G401.6 (cell line): ENCODE measurements around the gene IFNB1.

Experiments used
- FAIRE-seq: peaks from 2 replicates; lab custom pipeline; 2012; peaks lifted over from hg19 to GRCh38; lab: Jason Lieb, UNC

Gene IFNB1

DNA sequence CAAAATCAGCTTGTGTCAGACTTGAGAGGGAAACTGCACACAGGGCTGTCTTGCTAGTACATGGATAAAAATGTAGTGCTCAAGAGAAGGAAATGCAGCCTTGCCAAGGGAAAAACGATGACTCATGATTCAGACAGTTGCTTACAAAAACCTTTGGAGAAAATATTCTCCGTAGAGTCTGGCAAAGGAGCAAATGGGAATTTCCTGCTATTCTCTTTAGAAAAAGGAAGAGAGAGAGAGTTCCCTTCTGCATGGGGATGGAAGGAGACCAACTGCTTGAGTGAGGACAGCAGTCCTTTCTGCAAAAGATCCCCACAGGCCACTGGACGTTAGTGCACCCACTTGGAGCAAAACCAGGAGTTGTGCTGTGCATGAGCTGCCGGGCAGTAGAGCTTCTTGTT lies 7.6 kb downstream of the IFNB1 start:
- FAIRE-seq = no peak

DNA sequence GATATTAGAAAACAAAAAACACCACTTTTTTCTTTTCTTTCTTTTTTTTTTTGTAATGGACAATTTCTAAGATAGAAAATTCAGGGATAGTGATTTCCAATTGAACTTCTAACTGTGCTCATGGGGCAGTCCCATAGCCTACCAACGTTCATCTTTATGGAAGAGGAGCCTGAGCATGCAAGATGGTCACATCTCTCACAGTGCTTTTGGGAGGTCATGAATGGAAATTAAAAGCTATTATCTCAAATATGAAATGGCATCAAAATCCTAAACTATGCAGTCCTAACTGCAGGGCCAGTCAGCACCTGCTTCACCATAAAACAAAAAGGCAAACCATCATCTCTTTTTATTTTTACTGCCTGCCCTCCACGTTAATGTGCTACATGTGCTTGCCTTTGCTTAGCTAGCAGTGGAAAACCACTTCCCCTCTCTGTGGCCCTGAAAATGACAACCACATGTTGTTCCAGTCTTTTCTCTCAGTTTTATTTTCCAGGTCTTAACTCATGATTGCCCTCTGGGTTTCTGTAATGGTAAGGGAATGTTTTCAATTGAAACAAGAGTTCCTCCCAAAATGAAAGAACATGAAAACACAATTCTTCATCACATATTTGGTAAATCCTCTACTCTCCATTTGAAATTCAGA lies 16.7 kb downstream of the IFNB1 start:
- FAIRE-seq = no peak

DNA sequence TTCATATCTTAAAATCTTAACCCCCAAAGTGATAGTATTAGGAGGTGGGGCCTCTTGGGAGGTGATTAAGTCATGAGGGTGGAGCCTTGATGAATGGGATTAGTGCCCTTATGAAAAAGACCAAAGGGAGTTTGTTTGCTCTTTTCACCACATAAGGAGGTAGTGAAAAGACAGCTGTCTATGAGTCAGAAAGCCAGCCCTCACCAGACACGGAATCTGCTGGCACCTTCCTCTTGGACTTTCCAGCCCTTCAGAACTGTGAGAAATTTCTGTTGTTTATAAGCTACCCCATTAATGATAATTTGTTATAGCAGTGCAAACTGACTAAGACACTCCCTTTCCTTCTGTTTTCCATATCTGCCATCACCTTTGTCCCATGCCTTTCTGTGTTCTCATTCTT lies 20.8 kb downstream of the IFNB1 start:
- no peak for FAIRE-seq

DNA sequence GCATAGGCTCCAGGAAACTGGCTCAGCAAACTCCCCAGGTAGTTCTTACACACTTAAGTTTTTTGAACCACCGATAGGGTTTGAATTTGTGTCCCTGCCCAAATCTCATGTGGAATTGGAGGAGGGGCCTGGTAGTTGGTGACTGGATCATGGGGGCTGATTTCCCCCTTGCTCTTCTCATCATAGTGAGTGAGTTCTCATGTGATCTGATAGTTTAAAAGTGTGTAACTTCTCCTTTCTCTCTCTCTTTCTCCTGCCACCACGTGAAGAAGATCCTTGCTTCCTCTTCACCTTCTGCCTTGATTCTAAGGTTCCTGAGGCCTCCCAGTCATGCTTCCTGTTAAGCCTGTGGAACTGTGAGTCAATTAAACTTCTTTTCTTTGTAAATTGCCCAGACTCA lies 23.9 kb downstream of the IFNB1 start:
- FAIRE-seq = no peak

DNA sequence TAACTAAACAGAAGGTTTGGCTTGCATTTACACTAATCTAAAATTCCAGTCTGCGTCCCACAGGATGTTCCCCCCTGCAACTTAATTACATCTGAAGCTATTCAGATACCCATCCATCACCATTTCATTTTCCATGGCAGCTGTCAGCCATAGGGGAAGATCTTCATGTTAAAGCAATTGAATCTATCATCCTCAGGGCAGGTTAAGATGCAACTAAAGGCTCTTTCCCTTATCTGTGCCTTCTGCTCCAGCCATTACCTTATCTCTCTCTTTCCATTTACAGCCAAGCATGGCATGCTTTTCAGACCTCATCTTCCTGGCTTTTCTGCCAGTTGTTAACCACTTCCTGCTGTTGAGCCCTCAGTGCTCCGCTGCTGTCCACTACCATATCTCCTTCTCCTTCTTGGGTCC lies 30.5 kb downstream of the IFNB1 start:
- no peak for FAIRE-seq

DNA sequence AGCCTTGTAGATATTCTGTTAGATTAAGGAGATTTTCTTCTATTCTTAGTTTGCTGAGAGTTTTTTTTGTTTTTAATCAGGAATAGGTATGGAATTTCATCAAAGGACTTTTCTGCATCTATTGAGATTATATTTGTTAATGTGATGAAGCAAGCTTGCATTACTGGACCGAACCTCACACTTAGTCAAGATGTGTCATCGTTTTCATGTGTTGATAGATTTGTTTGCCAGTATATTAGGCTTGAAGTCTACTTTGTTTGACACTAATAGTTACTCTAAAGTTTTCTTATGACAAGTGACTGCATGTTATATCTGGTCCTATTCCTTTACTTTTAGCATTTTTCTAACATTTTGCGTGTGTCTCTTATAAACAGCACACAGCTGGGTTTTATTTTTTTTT lies 33.9 kb downstream of the IFNB1 start:
- FAIRE-seq = no peak

DNA sequence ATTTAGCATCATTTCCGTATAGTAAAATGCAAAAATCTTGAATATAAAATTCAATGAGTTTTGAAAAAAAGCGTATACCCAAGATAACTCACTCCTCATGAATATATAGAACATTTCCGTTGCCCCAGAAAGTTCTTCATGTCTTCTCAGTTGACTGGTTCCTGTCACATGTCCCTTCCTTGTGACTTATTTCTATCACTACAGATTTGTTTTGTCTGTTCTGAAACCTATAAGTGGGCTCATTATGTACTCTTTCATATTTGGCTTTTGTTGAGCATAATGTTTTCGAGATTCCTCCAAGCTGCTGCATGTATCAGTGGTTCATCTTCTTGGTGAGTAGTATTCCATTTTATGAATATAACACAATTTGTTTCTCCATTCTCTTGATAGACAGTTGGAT lies 35.3 kb downstream of the IFNB1 start:
- FAIRE-seq = no peak

DNA sequence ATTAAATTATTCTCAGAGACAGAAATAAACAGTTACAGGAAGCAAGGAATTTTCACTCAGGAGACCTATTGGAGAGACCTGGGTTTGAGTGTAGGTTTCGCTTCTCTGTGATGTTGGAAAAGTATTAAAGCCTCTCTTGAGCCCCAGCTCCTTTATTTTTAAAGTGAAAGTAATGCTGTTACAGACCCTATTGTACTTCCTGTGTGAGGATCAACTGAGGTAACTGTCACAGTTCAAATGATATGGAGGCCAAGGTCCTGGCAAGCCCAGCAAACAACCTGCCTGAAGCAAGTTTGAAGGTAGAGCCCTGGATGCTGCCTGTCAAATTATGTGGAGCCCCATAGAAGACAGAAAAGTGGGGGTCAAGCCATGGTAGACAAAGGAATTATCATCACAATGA lies 38.4 kb downstream of the IFNB1 start:
- FAIRE-seq = no peak

DNA sequence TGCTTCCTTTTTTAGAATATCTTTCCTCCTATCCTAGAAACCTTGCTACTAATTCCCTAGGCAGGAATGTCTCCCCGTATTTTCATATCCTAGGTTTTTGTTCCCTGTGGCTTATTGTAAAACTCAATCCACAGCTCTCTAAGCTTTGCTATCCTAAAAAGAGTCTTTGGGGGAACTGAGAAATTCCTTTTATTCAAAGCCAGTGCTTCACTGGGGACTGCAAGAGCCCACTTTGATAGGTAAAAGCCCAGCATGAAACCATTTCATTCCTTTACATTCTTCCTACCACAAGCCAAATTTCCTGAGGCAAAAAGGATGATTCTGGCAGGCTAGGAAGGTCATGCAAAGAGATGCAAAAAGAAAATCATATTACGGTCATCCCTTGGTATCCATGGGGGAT lies 40.5 kb downstream of the IFNB1 start:
- FAIRE-seq = no peak

DNA sequence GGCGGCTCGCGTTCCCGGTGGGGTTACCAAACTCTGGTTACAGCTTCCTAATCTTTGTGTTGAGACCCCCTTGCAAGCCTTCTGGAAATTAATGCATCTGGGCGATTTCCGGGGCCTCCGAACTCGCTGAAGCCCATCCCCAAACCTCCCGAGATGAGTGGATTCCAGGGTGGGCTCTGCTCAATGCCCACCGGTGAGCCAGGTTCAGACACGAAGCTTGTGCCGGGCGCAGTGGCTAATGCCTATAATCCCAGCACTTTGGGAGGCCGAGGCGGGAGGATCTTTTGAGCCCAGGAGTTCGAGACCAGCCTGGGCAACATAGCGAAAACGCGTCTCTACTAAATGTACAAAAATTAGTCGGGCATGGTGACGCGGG lies 45.9 kb downstream of the IFNB1 start:
- no peak for FAIRE-seq

DNA sequence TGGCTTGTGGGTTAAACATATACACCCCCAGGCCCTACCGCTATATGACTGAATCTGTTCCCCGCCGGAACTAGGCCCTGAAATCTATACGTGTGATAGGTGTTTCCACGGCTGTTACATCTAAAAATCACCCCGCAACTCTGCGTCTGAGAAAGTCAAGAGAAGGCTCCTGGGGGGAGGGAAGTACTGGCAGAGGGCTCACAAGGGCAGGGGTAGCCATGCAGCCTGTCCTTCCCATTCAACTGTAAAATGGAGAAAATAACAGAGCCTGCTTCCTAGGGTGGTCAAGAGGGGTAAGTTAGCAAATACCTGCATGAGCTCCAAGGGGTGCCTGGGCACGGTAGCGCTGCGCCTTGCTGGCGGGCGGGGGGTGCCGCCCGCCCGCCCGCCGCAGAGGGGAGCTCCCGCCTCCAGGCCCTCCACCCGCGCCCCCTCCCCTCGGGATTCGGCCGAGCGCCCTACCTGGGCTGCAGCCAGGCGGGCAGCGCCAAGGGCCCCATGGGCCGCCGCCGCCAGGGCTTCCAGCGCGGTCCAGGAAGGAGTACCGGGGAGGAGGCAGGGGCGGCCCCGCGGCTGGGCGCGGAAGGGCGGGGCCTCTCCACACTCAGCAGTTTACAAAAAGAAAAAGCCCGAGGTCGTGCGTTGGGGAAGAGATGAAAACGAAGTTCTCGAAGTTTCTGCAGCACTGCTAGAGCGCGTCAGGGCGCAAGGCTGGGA lies 46.5 kb downstream of the IFNB1 start, which contains the start of gene HACD4:
Gene HACD4, minus strand, starts transcription at position 550 of the 717 bp plus-strand sequence. Its CDS starts 50 bp downstream, at position 500.
- no peak for FAIRE-seq

DNA sequence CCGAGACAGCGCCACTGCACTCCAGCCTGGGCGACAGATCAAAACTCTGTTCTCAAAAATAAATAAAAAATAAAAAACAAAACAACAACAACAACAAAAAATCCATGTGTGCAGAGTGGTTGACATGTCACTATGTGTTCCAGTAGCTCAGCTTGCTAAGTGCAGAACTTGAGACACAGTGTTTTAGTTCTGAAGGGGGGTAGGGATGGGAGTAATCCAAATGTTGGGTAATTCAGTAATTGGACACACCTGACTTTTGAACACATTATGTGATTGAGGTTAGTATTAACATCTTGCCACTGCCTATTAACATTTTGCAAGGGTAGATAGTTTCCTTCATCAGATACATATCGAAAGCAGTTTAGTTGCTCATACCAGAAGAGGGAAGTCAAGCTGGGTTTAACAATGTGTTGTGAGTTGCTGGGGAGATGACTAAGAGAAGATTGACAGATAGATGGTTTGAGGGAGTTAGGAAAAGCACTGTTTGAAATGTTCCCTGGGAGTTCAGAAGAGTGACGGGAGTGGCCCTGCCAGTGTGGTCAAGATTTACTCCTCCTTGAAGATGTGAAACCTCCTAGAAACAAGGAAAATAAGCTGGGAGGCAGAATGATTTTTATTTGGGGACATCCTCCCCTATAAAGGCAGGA lies 47.2 kb downstream of the IFNB1 start:
- no peak for FAIRE-seq

DNA sequence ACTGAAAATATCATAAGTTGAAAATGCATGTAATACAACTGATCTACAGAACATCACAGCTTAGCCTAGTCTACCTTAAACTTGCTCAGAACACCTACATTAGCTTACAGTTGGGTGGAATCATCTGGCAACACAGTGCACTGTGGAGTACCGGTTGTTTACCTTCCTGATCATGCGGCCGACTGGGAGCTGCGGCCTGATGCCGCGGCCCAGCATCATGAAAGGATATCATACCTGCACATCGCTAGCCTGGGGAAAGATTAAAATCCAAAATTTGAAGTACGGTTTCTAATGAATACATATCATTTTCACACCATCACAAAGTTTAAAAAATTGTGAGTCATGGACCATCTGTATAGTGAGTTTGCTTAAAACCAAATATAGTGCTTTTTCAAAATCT lies 48.1 kb downstream of the IFNB1 start:
- FAIRE-seq = no peak

DNA sequence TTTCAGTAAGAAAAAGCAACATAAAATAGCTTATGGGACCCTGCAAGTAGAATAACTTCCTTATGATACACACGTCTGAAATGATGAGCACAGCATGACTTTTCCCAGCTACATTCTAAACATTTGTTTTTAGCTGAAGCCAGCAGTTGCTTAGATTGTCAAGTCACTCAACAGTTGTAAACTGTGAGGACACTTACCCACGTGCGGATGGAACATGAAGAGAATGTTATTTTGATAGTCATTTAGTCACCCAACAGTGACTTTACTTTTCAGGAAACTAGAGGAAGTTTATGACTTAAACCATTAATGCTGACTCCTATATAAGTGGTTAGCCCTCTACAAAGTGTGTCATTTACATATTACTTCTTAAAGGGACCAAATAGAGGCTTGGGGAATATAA lies 49.3 kb downstream of the IFNB1 start:
- FAIRE-seq = no peak

DNA sequence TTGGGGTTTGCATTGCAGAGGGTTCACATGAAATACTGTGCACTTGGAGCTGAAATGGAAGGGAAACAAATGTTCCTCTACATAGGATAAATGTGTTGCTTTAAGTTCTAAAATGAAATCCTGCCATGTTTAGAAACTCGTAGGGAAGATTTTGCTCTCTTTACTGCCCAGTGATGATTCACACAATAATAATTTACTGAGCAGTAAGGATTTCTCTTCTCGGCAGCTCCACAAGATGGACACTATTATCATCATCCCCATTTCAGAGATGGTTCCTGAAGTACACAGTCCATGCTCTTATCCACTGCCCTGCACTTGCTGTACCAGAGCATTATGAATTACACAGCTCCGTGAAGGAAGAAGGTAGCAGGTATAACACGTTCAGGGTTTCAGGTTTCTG lies 50.4 kb downstream of the IFNB1 start:
- FAIRE-seq = no peak
